Measurements from ENCODE around the gene XRCC4. TPM values are rescaled to one million over a fixed set of nuclear protein-coding genes. Genes with fewer than 3 reads are reported as not detected.

The XRCC4 gene
- total RNA-seq, 1 donor from 2014 or later = 15.5 TPM

DNA sequence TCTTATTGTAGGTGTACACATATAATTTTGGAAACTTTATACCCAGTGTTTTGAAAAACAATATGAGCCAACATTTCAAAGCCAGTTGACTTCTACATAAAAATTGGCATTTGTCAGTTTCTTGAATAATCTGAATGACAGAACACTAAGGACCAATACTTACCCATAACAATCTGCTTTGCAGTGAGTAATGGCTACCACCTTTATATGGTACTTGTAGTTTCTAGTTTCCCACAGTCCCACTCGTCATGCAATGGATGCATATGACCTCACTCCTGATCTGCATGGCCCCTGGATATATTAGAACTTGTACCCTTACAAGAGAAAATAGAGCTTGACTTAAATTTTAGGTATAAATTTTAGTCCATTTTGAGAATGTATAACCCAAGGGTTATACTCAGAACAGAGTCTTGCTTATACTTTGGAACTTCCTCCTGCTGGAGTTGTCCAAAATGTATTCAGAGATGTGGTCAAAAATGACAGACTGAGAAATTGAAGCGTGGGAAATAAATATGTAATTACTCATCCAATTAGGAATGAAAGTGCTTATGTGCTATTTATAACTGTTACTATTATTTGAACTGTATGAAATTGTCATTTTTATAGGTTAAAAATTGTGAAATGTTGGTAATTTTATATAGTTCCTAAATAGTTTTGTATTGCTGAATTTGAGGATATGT, 19.5 kb downstream of the XRCC4 start:
- peaks cover 4% of the 10 kb centered on the region for H3K36me3 Mint-ChIP-seq (ENCODE audit: low read depth, unreplicated experiment)
- H3K27me3 Mint-ChIP-seq (ENCODE audit: low read depth, unreplicated experiment) = no peaks in the 10 kb centered on the region
- peaks cover 15% of the 10 kb centered on the region for H3K9me3 Mint-ChIP-seq (ENCODE audit: unreplicated experiment)
- no peaks in the 10 kb centered on the region for H4K20me1 ChIP-seq (ENCODE audit: insufficient read depth, low read length)
- peak overlapping the region; percentile 70 for H3K4me2 ChIP-seq (ENCODE audit: low read length)
- peak overlapping the region; percentile 78 for H3K27ac ChIP-seq (ENCODE audit: low read depth, low read length)
- H3K9ac ChIP-seq (ENCODE audit: low read length) = peak overlapping the region; percentile 55
- no peaks in the 10 kb centered on the region for H3K9me3 ChIP-seq (ENCODE audit: insufficient read depth, low read depth, low read length)
- no peak overlapping the region for H3K4me3 ChIP-seq (ENCODE audit: insufficient read depth, low read depth, low read length)
- no peak overlapping the region for H2AFZ ChIP-seq (ENCODE audit: low read depth, low read length)
- no peaks in the 10 kb centered on the region for H3K36me3 ChIP-seq (ENCODE audit: insufficient read depth, low read length)
- H3K27ac Mint-ChIP-seq (ENCODE audit: unreplicated experiment) = peak overlapping the region; percentile 63
- H3K79me2 ChIP-seq (ENCODE audit: insufficient read depth, low read length) = peaks cover 3% of the 10 kb centered on the region
- peak overlapping the region; percentile 84 for H3K4me3 Mint-ChIP-seq (ENCODE audit: unreplicated experiment)
- DNase-seq (ENCODE audit: low read depth) (peak; percentile 66), FAIRE-seq (no peak)
- peaks cover 37% of the 10 kb centered on the region for H3K4me1 Mint-ChIP-seq (ENCODE audit: low read depth, unreplicated experiment)
- peaks cover 26% of the 10 kb centered on the region for H3K4me1 ChIP-seq (ENCODE audit: insufficient read depth, low read length)
- H3K27me3 ChIP-seq (ENCODE audit: insufficient read depth, low read length) = no peaks in the 10 kb centered on the region
- TF ChIP-seq, protein P1, sequence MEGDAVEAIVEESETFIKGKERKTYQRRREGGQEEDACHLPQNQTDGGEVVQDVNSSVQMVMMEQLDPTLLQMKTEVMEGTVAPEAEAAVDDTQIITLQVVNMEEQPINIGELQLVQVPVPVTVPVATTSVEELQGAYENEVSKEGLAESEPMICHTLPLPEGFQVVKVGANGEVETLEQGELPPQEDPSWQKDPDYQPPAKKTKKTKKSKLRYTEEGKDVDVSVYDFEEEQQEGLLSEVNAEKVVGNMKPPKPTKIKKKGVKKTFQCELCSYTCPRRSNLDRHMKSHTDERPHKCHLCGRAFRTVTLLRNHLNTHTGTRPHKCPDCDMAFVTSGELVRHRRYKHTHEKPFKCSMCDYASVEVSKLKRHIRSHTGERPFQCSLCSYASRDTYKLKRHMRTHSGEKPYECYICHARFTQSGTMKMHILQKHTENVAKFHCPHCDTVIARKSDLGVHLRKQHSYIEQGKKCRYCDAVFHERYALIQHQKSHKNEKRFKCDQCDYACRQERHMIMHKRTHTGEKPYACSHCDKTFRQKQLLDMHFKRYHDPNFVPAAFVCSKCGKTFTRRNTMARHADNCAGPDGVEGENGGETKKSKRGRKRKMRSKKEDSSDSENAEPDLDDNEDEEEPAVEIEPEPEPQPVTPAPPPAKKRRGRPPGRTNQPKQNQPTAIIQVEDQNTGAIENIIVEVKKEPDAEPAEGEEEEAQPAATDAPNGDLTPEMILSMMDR (IDR thresholded peaks at IDR 0.05; ENCODE audit: insufficient read depth, low read depth, low read length) = no peak
- TF ChIP-seq EZH2 (IDR thresholded peaks at IDR 0.05; ENCODE audit: insufficient read depth, low read length) = no peak

DNA sequence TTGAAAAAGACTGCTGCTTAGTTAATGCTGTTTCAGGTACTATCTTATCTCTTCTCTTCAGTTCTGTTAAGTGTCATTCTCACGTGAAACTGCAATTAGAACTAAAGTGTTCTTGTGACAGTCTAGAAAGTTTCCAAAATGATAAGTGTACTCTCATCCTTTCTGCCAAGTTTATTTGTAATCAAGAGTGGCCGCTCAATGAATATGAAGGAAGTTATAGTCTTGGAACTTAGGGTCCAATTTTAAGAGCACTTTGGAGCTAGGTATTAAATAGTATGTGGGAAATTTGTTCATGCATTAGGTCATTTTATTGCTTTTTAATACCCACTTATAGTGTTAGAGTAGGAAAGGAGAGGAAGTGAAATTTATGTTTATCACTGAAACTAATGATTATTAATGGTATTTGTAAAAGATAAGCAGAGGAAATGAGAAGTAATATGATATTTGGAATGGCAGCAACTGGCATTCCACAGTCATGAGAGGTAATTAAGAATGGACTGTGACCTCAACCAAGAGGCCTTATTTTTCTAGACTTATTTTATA, 20.4 kb downstream of the XRCC4 start:
- Histone ChIP-seq H4K20me1 (ENCODE audit: insufficient read depth, low read length) (no peaks in the 10 kb centered on the region), H3K9me3 (ENCODE audit: insufficient read depth, low read depth, low read length) (no peaks in the 10 kb centered on the region), H3K4me3 (ENCODE audit: insufficient read depth, low read depth, low read length) (peak overlapping the region; percentile 6), H3K27ac (ENCODE audit: low read depth, low read length) (peak overlapping the region; percentile 78), H2AFZ (ENCODE audit: low read depth, low read length) (no peak overlapping the region), H3K4me1 (ENCODE audit: insufficient read depth, low read length) (peaks cover 26% of the 10 kb centered on the region), H3K4me2 (ENCODE audit: low read length) (peak overlapping the region; percentile 70), H3K9ac (ENCODE audit: low read length) (peak overlapping the region; percentile 55), H3K27me3 (ENCODE audit: insufficient read depth, low read length) (no peaks in the 10 kb centered on the region), H3K36me3 (ENCODE audit: insufficient read depth, low read length) (no peaks in the 10 kb centered on the region), H3K79me2 (ENCODE audit: insufficient read depth, low read length) (peaks cover 3% of the 10 kb centered on the region)
- DNase-seq (ENCODE audit: low read depth) (peak; percentile 77), FAIRE-seq (no peak)
- peaks cover 2% of the 10 kb centered on the region for H3K36me3 Mint-ChIP-seq (ENCODE audit: low read depth, unreplicated experiment)
- H3K27ac Mint-ChIP-seq (ENCODE audit: unreplicated experiment) = peak overlapping the region; percentile 63
- H3K4me3 Mint-ChIP-seq (ENCODE audit: unreplicated experiment) = peak overlapping the region; percentile 46
- H3K4me1 Mint-ChIP-seq (ENCODE audit: low read depth, unreplicated experiment) = peaks cover 44% of the 10 kb centered on the region
- TF ChIP-seq EZH2 (IDR thresholded peaks at IDR 0.05; ENCODE audit: insufficient read depth, low read length) = no peak
- TF ChIP-seq, protein P1 (IDR thresholded peaks at IDR 0.05; ENCODE audit: insufficient read depth, low read depth, low read length) = no peak
- peaks cover 10% of the 10 kb centered on the region for H3K9me3 Mint-ChIP-seq (ENCODE audit: unreplicated experiment)
- H3K27me3 Mint-ChIP-seq (ENCODE audit: low read depth, unreplicated experiment) = no peaks in the 10 kb centered on the region

DNA sequence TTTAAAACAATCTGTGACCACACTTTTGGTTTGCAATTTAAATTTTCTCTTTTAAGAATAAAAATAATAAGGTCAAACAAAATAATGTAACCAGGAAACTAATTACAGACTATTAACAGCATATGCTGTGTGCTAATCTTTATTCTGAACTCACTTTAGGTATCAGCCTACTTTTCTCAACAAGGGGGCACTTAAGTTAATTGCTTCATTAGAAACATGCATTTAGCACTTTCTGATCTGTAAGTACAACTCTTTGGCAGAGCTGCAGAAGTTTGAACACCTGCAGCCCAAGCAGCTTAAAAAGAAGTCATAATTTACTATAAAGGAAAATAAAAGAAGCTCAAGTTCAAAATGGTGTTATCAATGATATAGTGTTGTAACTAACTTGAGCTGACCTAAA, 21.7 kb downstream of the XRCC4 start:
- FAIRE-seq = no peak
- TF ChIP-seq, protein P1 (IDR thresholded peaks at IDR 0.05; ENCODE audit: insufficient read depth, low read depth, low read length) = no peak
- no peak for TF ChIP-seq EZH2 (IDR thresholded peaks at IDR 0.05; ENCODE audit: insufficient read depth, low read length)
- peaks cover 3% of the 10 kb centered on the region for H3K79me2 ChIP-seq (ENCODE audit: insufficient read depth, low read length)

More for the DNA sequence above, 21.7 kb downstream of the XRCC4 start:
- no peaks in the 10 kb centered on the region for H3K27me3 ChIP-seq (ENCODE audit: insufficient read depth, low read length)
- peaks cover 46% of the 10 kb centered on the region for H3K4me1 Mint-ChIP-seq (ENCODE audit: low read depth, unreplicated experiment)
- H3K36me3 ChIP-seq (ENCODE audit: insufficient read depth, low read length) = no peaks in the 10 kb centered on the region
- peaks cover 26% of the 10 kb centered on the region for H3K4me1 ChIP-seq (ENCODE audit: insufficient read depth, low read length)
- no peaks in the 10 kb centered on the region for H3K27me3 Mint-ChIP-seq (ENCODE audit: low read depth, unreplicated experiment)
- no peak overlapping the region for H3K27ac ChIP-seq (ENCODE audit: low read depth, low read length)
- no peak overlapping the region for H3K4me3 Mint-ChIP-seq (ENCODE audit: unreplicated experiment)
- no peak overlapping the region for H3K4me3 ChIP-seq (ENCODE audit: insufficient read depth, low read depth, low read length)
- DNase-seq (ENCODE audit: low read depth) = no peak
- peaks cover 2% of the 10 kb centered on the region for H3K36me3 Mint-ChIP-seq (ENCODE audit: low read depth, unreplicated experiment)
- no peaks in the 10 kb centered on the region for H4K20me1 ChIP-seq (ENCODE audit: insufficient read depth, low read length)
- H3K9me3 Mint-ChIP-seq (ENCODE audit: unreplicated experiment) = peaks cover 5% of the 10 kb centered on the region
- no peaks in the 10 kb centered on the region for H3K9me3 ChIP-seq (ENCODE audit: insufficient read depth, low read depth, low read length)
- H2AFZ ChIP-seq (ENCODE audit: low read depth, low read length) = no peak overlapping the region
- no peak overlapping the region for H3K4me2 ChIP-seq (ENCODE audit: low read length)
- H3K27ac Mint-ChIP-seq (ENCODE audit: unreplicated experiment) = no peak overlapping the region
- no peak overlapping the region for H3K9ac ChIP-seq (ENCODE audit: low read length)

All from astrocyte (in vitro differentiated cells and primary cell).